OCI-LY3 (cell line): ENCODE data around the gene GPRC5B.

ENCODE experiments used
- CTCF ChIP-seq: fragments of 200-600, 300-600 bp; sonication (generic); IDR thresholded peaks from 2 replicates; pipeline ENCODE4 v1.5.1; 2014; ENCODE audit warnings: antibody characterized with exemption, low read length, low read depth
- EZH2phosphoT487 ChIP-seq: fragments of 200-600 bp; shearing (Covaris generic); IDR thresholded peaks from 2 replicates; pipeline ENCODE4 v1.6.1; 2018; ENCODE audit warnings: antibody characterized with exemption, mixed run types, low read depth

DNA sequence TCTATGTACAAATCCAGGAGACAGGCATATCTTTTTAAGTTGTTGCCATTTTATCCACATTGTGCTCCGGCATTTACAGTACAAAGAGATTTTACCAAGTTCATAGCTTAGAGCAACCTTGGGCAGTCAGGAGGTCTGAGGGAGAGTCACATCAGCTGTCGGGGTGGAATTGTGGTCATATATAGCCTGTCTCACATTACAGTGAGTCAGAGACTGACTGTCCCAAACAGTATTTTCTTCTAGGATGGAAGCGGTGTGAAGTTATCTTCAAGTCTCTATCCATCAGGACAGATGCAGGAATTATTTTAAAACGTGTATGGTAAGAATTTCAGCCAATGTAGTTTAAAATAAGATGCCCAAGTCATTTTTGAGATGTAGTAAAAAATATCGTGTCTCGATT lies 53.0 kb downstream of the GPRC5B start:
- no peak for TF ChIP-seq CTCF
- no peak for TF ChIP-seq EZH2phosphoT487
